SH-SY5Y (cell line): ENCODE results near the gene NHP2.
A peak's percentile ranks its signal among the peaks of the same experiment; 100 is the strongest.

Experiments used
- GATA2 ChIP-seq: IDR thresholded peaks from 2 replicates; pipeline ENCODE4 v1.6.1; 2011; ENCODE audit warnings: mild to moderate bottlenecking, low read depth, low read length
- GATA3 ChIP-seq: IDR thresholded peaks from 2 replicates; pipeline ENCODE4 v1.6.1; 2011; ENCODE audit warnings: low read depth, mild to moderate bottlenecking, low read length, moderate library complexity

The NHP2 gene

DNA sequence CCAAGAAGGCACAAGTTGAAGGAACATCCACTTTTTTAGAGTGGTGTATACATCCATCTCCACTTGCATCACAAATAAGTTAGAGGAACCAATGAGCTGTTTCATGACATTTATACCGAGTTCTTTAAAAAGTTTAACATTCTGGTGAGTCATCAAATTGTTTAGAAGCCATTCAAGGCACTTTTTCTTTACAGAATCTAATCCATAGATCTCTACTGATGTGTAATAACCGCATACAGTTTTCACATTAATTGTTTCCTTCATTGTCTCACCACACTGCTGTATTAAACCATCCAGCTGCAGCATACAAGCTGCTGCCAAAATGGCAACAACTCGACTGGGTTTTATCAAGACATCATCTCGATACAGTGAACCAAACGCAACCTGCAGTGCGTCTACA, 32.7 kb upstream of the NHP2 start:
- TF ChIP-seq GATA3 (no peak), GATA2 (peak; percentile 34; the same call in 1 of the 2 replicates)

GRCh38 chr5:178182158-178182876, 28.6 kb upstream of the NHP2 start:
- TF ChIP-seq GATA2 (no peak), GATA3 (no peak)

DNA sequence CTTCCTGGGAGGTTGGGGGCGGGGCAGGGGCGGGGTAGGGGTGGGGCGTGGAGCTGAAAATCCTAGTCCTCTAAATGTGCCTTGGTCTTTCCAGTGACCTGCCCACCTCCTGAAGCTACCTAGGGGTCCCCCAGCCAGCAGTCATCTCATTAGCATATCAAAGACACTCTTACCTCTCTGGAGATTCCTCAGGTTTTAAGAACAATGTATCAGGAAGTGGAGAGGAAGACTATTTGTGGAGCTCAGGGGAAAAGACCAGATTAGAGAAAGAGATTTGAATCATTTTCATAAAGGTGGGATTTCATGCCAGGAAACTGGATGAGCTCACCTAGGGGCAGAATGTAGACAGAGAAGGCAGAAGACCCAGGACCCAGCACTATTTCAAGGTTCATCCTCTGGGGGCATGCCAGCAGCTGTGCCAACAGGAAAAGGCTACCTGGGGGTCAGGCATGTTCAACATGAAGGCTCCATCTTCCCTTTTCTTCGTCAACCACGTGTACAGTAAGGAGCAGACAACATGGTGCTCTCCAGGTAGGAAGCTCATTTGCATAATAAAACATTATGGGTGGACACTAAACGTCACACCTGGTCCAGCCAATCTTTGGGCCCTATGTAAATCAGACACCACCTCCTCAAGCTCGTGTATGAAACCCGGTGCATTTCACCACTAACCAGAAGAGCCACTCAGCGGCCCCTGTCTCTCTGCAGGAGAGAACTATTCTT, 26.6 kb upstream of the NHP2 start:
- TF ChIP-seq GATA2 (no peak), GATA3 (no peak)

GRCh38 chr5:178177569-178177968, 23.9 kb upstream of the NHP2 start:
- no peak for TF ChIP-seq GATA2
- TF ChIP-seq GATA3: no peak

GRCh38 chr5:178176791-178177190, 23.1 kb upstream of the NHP2 start:
- no peak for TF ChIP-seq GATA2
- no peak for TF ChIP-seq GATA3

DNA sequence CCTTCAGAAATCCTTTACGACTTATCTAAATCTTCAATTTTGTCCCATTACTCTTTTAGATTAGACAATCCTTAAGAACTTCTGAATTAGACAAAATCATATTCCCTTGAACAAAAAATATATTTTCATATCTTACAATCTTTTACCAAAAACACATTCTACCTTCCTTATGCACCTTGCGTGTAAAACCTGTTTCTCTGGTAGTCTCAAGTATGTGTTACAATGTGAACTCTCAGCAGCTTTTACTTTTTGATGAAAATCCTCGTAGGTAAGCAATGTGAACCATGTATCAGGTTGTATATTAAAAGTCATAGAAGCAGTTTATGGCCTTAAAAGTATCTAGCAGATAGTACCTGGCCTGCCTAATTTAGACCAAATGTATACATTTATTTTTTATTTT, 20.8 kb upstream of the NHP2 start:
- no peak for TF ChIP-seq GATA2
- no peak for TF ChIP-seq GATA3

- TF ChIP-seq GATA3: no peak
- no peak for TF ChIP-seq GATA2
These were observed 16.8 kb upstream of the NHP2 start for GRCh38 chr5:178170455-178170854.

DNA sequence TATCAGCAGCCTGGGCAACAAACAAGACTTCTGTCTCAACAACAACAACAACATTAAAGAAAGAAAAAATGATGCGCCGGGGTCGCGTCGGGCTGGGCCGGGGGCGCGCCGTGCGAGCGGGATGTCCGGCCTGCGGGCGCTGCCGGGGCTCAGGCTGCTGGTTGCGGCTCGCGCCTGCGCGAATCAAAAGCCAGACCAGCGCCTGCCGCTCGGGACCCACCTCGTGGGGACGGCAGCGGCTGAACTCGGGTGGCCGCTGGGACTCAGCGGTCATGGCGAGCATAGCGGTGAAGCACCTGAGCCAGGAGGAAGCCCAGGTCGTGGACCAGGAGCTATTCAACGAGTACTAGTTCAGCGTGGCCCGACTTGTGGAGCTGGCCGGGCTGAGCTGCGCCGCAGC, 11.9 kb upstream of the NHP2 start:
- TF ChIP-seq GATA3 (no peak), GATA2 (no peak)

- TF ChIP-seq GATA3 (no peak), GATA2 (no peak)
These were observed 10.4 kb upstream of the NHP2 start for GRCh38 chr5:178163772-178164735.

DNA sequence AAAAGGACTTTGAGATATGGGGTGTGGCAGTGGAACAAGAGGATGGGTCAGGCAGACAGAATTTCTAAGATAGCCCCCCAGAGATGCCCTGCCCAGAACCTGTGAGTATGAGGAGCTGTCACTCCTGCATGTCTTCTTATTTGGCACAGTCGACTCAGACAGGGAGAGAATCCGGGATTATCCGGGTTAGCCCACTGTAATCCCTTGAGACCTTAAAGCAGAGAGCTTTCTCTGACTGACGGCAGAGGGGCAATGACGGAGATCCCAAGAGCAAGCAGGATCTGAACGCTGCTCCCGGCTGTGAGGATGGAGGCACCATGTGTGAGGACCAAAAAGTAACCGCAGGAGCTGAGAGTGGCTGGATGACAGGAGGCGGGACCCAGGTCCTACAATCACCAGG, 8.8 kb upstream of the NHP2 start:
- TF ChIP-seq GATA3 (no peak), GATA2 (no peak)

DNA sequence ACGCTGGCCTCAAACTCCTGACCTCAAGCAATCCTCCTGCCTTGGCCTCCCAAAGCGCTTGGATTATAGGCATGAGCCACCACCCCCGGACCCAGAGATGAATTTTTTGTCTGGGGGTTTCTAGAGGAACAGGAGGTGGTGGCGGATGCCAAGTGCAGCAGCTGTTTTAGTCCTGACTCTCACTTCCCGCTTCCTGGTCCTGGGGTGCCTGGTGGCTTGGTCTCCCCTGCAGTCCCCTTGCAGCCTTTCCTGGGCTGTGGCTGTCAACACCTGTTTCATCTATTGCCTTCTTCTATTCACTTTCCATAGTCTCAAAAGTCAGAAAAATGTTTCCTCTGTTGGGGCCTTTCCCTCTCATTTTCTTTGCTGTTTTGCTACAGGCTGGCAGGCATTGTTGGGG, 6.5 kb upstream of the NHP2 start:
- no peak for TF ChIP-seq GATA3
- no peak for TF ChIP-seq GATA2

GRCh38 chr5:178155065-178155464, 1.4 kb upstream of the NHP2 start:
- TF ChIP-seq GATA3 (no peak), GATA2 (no peak)

- TF ChIP-seq GATA3 (no peak), GATA2 (no peak)
These were observed 917 bp downstream of the NHP2 start for GRCh38 chr5:178152491-178153444.
